Loucy (cell line): ENCODE measurements around the gene CLTCL1.

Experiments
- CTCF ChIP-seq: fragments of 200-600 bp; sonication (generic); conservative IDR thresholded peaks from 2 replicates; pipeline ENCODE4 v1.5.1; 2014; ENCODE audit warnings: mild to moderate bottlenecking, antibody characterized with exemption, low read length
- EZH2phosphoT487 ChIP-seq: fragments of 200-600 bp; IDR thresholded peaks from 2 replicates; pipeline ENCODE4 v1.6.1; 2018; ENCODE audit warnings: antibody characterized with exemption, mild to moderate bottlenecking, moderate library complexity, borderline replicate concordance

- TF ChIP-seq CTCF: no peak
- no peak for TF ChIP-seq EZH2phosphoT487
These were observed 94.5 kb downstream of the CLTCL1 start for GRCh38 chr22:19196841-19197612.
